GM12878 (cell line): ENCODE data around the gene P2RY11. TPM values are rescaled to one million over a fixed set of nuclear protein-coding genes. Genes with fewer than 3 reads are reported as not detected.

Source experiments
- ATAC-seq: fragments of 200-7000 bp; cut with Tn5 transposase; 3 replicates; pipeline ENCODE4 v1.9.1; 2020; ENCODE audit warnings: mild to moderate bottlenecking, moderate library complexity
- BruUV-seq: library from RNA; stranded (reverse); fragments of 400-500 nt; replicated peaks from 2 replicates; lab custom pipeline; 2021; lab: Mats Ljungman, UMichigan
- CTCF ChIA-PET: fragments of 300-600 bp; sonication (Branson Sonifier 250); formaldehyde crosslinking; extraction: SDS; loops from one replicate; lab custom pipeline; 2021; ENCODE audit warnings: inconsistent platforms; lab: Yijun Ruan, JAX
- POLR2A ChIA-PET: fragments of 350-600 bp; formaldehyde crosslinking; extraction: SDS; loops from one replicate; lab custom pipeline; 2021; ENCODE audit warnings: inconsistent platforms; lab: Charles Lee
- RAD21 ChIA-PET: fragments of 300-600 bp; sonication (Branson Sonifier 250); formaldehyde crosslinking; loops from one replicate; lab custom pipeline; 2023; ENCODE audit warnings: antibody characterized with exemption; ENCODE audit not compliant: unreplicated experiment; lab: Charles Lee
- SMC1A ChIA-PET: fragments of 300-600 bp; sonication (Branson Sonifier 250); formaldehyde crosslinking; loops from one replicate; lab custom pipeline; 2023; ENCODE audit not compliant: unreplicated experiment, uncharacterized antibody; lab: Charles Lee
- DNase-seq: peaks from one replicate; pipeline ENCODE4 v3.0.0-alpha.2; 2011; ENCODE audit warnings: low read depth, low spot score
- FAIRE-seq: peaks from 3 replicates; lab custom pipeline; 2011; peaks lifted over from hg19 to GRCh38; lab: Jason Lieb, UNC
- H2AFZ ChIP-seq: 2 replicates; pipeline ENCODE4 v1.6.0; 2011; ENCODE audit warnings: low read depth, low read length, control low read depth; ENCODE audit not compliant: control insufficient read depth
- H3K27ac ChIP-seq: 2 replicates; pipeline ENCODE4 v1.5.1; 2011; ENCODE audit warnings: control low read depth; ENCODE audit not compliant: control insufficient read depth, insufficient read depth
- H3K27me3 ChIP-seq, 2 experiments: replicated peaks in 1 of 2; 2 replicates each; pipeline versions ENCODE4 v1.6.0 to v1.6.1; 2011; ENCODE audit warnings: low read length in 1 of 2; ENCODE audit not compliant: control insufficient read depth in 2 of 2, insufficient read depth in 2 of 2
- H3K36me3 ChIP-seq, 2 experiments: 2 replicates each; pipeline ENCODE4 v1.5.1; 2011; ENCODE audit warnings: low read length in 1 of 2; ENCODE audit not compliant: control insufficient read depth in 2 of 2, insufficient read depth in 2 of 2
- H3K4me1 ChIP-seq: 2 replicates; pipeline ENCODE4 v1.6.1; 2011; ENCODE audit warnings: mild to moderate bottlenecking, low read length, moderate library complexity, mixed read lengths; ENCODE audit not compliant: control insufficient read depth, insufficient read depth
- H3K4me2 ChIP-seq: 2 replicates; pipeline ENCODE4 v1.6.0; 2011; ENCODE audit warnings: control low read depth; ENCODE audit not compliant: control insufficient read depth, insufficient read depth
- H3K4me3 ChIP-seq: fragments of 200-600 bp; sonication (generic); 2 replicates; pipeline ENCODE4 v1.5.1; 2016
- H3K79me2 ChIP-seq: 2 replicates; pipeline ENCODE4 v1.6.0; 2011; ENCODE audit warnings: low read length; ENCODE audit not compliant: control insufficient read depth, insufficient read depth
- H3K9ac ChIP-seq: 2 replicates; pipeline ENCODE4 v1.8.0; 2011; ENCODE audit warnings: low read length, control low read depth, mixed read lengths; ENCODE audit not compliant: control insufficient read depth, insufficient read depth
- H3K9me3 ChIP-seq: replicated peaks from 3 replicates; pipeline ENCODE4 v1.5.1; 2011; ENCODE audit warnings: mild to moderate bottlenecking, low read length; ENCODE audit not compliant: control insufficient read depth, insufficient read depth
- H4K20me1 ChIP-seq: 2 replicates; pipeline ENCODE4 v1.6.0; 2011; ENCODE audit not compliant: control insufficient read depth, insufficient read depth
- ESRRA ChIP-seq: IDR thresholded peaks from 2 replicates; pipeline ENCODE4 v1.6.1; 2012; ENCODE audit warnings: mild to moderate bottlenecking, low read length, improper control_type of control experiment
- NR2F1 ChIP-seq: fragments of 450-650 bp; conservative IDR thresholded peaks from 2 replicates; pipeline ENCODE4 v1.6.1; 2017; ENCODE audit warnings: mild to moderate bottlenecking
- PRDM15 ChIP-seq: fragments of 450-650 bp; formaldehyde crosslinking; IDR thresholded peaks from 2 replicates; pipeline ENCODE4 v1.4.0; 2020; ENCODE audit warnings: mild to moderate bottlenecking, moderate library complexity
- TAF1 ChIP-seq: IDR thresholded peaks from 2 replicates; pipeline ENCODE4 v1.6.1; 2011; ENCODE audit warnings: mild to moderate bottlenecking, low read depth, low read length, borderline replicate concordance
- ZNF217 ChIP-seq: fragments of 450-650 bp; IDR thresholded peaks from 2 replicates; pipeline ENCODE4 v1.6.1; 2017; ENCODE audit warnings: antibody characterized with exemption, mild to moderate bottlenecking
- WGBS: methylation state at CpG from one replicate; pipeline ENCODE4 v1.1.6; 2016; ENCODE audit warnings: low lambda C conversion rate; ENCODE audit not compliant: insufficient replicate concordance, insufficient coverage; ENCODE audit errors: missing lambda C conversion rate; 5-methylcytosine and 5-hydroxymethylcytosine counted together
- in situ Hi-C: fragments of 300-500 bp; cut with MboI; formaldehyde crosslinking; loops from 9 replicates; pipeline ENCODE4 v1.14.3; 2018; ENCODE audit warnings: mixed read lengths
- intact Hi-C: fragments of 100-400 bp; cut with micrococcal nuclease; formaldehyde crosslinking; loops from one replicate; pipeline ENCODE4 v1.14.2; 2022; ENCODE audit not compliant: unreplicated experiment
- polyA plus RNA-seq, 11 experiments: library from polyadenylated mRNA; depleted of rRNA in 4 of 11; unstranded in 6 of 11; stranded (reverse) in 5 of 11; fragments of >200 nt; fragmentation: Nextera tagmentation in 4 of 11; fragmentation: Illumina TruSeq in 1 of 11; extraction: Ambion mirVana in 4 of 11; extraction: Trizol in 1 of 11; gene quantifications; 1 replicate in 1 of 11; 2 replicates in 10 of 11; pipeline versions ENCODE4 v1.2.1 to v1.2.3, GENCODE V29; 2011 to 2016; ENCODE audit warnings: inconsistent platforms in 2 of 11, missing spikeins in 2 of 11, low read depth in 1 of 11
- total RNA-seq, 4 experiments: library from RNA; depleted of rRNA in 3 of 4; stranded (reverse); fragments of >200 nt in 3 of 4; fragmentation: Illumina TruSeq in 1 of 4; extraction: Trizol in 1 of 4; gene quantifications; 2 replicates each; pipeline versions ENCODE4 v1.2.1 to v1.2.3, GENCODE V29; 2013 to 2021
- TF ChIP-seq, protein P1 (sequence below): fragments of 450-650 bp; formaldehyde crosslinking; IDR thresholded peaks from 2 replicates; pipeline ENCODE4 v1.5.0; 2022; ENCODE audit warnings: mild to moderate bottlenecking, missing genetic modification characterization

The P2RY11 gene
- total and polyA plus RNA-seq, 10 of the 15 experiments (the other 5 are each of a cell fraction or from before 2014, with no cell fraction given), result 0.14 to 46.5 (median 7.6) TPM

- no peak overlapping the region for H3K4me2 ChIP-seq
- no peaks in the 10 kb centered on the region for H3K4me1 ChIP-seq
- TF ChIP-seq ZNF217, result no peak
- TF ChIP-seq NR2F1, result no peak
- TF ChIP-seq, protein P1, sequence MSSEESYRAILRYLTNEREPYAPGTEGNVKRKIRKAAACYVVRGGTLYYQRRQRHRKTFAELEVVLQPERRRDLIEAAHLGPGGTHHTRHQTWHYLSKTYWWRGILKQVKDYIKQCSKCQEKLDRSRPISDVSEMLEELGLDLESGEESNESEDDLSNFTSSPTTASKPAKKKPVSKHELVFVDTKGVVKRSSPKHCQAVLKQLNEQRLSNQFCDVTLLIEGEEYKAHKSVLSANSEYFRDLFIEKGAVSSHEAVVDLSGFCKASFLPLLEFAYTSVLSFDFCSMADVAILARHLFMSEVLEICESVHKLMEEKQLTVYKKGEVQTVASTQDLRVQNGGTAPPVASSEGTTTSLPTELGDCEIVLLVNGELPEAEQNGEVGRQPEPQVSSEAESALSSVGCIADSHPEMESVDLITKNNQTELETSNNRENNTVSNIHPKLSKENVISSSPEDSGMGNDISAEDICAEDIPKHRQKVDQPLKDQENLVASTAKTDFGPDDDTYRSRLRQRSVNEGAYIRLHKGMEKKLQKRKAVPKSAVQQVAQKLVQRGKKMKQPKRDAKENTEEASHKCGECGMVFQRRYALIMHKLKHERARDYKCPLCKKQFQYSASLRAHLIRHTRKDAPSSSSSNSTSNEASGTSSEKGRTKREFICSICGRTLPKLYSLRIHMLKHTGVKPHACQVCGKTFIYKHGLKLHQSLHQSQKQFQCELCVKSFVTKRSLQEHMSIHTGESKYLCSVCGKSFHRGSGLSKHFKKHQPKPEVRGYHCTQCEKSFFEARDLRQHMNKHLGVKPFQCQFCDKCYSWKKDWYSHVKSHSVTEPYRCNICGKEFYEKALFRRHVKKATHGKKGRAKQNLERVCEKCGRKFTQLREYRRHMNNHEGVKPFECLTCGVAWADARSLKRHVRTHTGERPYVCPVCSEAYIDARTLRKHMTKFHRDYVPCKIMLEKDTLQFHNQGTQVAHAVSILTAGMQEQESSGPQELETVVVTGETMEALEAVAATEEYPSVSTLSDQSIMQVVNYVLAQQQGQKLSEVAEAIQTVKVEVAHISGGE (CRISPR knock-in tag), result no peak
- no peak for TF ChIP-seq TAF1
- no peak for TF ChIP-seq PRDM15 (CRISPR knock-in tag)
- no peak for TF ChIP-seq ESRRA
- TF ChIP-seq, all 136 proteins: peak for 0
- H4K20me1 ChIP-seq, result no peaks in the 10 kb centered on the region
- H3K9ac ChIP-seq, result no peak overlapping the region
- BruUV-seq, result no TSS peak
- intact Hi-C loops (no loop called here), in situ Hi-C loops (no loop called here)
- H2AFZ ChIP-seq, result no peak overlapping the region
- peaks cover 5% of the 10 kb centered on the region; the same call in 2 of the 3 replicates for H3K9me3 ChIP-seq
- no peak overlapping the region for H3K4me3 ChIP-seq
- H3K27ac ChIP-seq, result no peak overlapping the region
- no peak for ATAC-seq
- RAD21 ChIA-PET, result interaction anchor here (0.6 to 1.3 kb wide), 2 partner anchors 73 to 174 kb away, joined by 3 read pairs; no protein-coding TSS in a partner anchor
- no peak for DNase-seq
- no peaks in the 10 kb centered on the region for H3K27me3 ChIP-seq
- WGBS, result 37% methylated on average over 6 of the region's 6 CpGs
- H3K36me3 ChIP-seq, result no peaks in the 10 kb centered on the region
- FAIRE-seq, result no peak
- SMC1A ChIA-PET, result interaction anchor here (1.3 kb wide), 1 partner anchor 13 kb away, joined by 4 read pairs; no protein-coding TSS in a partner anchor
- H3K79me2 ChIP-seq, result no peaks in the 10 kb centered on the region
- POLR2A ChIA-PET, result interaction anchor here (0.6 kb wide), 1 partner anchor 167 kb away, joined by 3 read pairs; no protein-coding TSS in a partner anchor
- CTCF ChIA-PET, result interaction anchor here (1.0 to 1.9 kb wide), 2 partner anchors 22 to 49 kb away, joined by 4 read pairs; no protein-coding TSS in a partner anchor
Measured at GRCh38 chr19:10076535-10076934, 35.0 kb upstream of the P2RY11 start.
